Measurements from ENCODE around the gene CD36. TPM values are rescaled to one million over a fixed set of nuclear protein-coding genes. Genes with fewer than 3 reads are reported as not detected.

Gene CD36
- polyA plus RNA-seq, 1 experiment = 0.51 TPM

DNA sequence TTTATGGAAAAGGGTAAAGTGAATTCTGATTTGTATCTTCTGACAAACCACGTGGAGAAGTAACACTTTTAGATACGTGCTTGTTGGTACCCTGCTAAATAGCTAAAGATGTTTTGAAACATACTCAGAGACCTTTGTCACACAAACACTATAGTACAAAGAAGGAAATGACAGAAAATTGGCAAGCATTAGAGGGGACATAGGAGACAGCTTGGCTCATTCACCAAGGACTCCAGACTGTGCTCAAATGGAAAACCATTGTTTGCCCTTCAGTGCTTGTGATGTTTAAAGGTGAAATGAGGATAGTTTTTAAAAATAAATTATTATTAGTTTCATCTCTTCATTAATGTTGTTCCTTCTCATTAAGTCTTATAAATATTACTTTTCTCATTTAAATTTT is 34.0 kb upstream of the CD36 start:
- no peak overlapping the region for H3K27ac ChIP-seq (ENCODE audit: low read depth, low read length)
- ChIA-PET CTCF (interaction anchor here (0.6 kb wide), 1 partner anchor 327 kb away, joined by 3 read pairs; no protein-coding TSS in a partner anchor), POLR2A (no interaction called here)
- no peak overlapping the region for H3K4me3 ChIP-seq (ENCODE audit: low read depth, low read length)
- H3K27me3 ChIP-seq (ENCODE audit: control insufficient read depth, insufficient read depth, low read length) = no peaks in the 10 kb centered on the region
- TF ChIP-seq CTCF (IDR thresholded peaks at IDR 0.05; ENCODE audit: low read depth, low read length) = no peak
- H3K9me3 ChIP-seq (ENCODE audit: control insufficient read depth, insufficient read depth, low read length) = no peaks in the 10 kb centered on the region
- DNase-seq (ENCODE audit: low read depth, low spot score) = no peak

DNA sequence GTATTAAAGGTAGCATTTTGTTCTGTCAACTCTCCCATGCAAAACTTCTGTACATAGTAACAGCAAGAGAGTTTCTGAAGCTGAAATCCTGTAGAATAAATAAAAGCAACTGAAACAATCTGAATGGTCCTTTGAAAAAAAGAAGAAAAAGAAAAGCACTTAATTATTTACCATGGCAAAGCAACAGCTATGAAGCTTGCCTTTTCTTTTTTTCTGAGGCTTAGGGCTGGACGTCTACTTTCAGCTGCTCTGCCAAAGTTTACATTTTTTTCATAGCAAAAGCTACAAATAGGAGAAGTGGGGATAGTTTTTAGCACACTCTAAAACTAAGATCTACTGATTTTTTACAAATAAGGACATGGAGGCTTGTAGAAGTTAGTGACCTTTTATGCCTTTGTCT is 31.3 kb upstream of the CD36 start:
- H3K4me3 ChIP-seq (ENCODE audit: low read depth, low read length) = no peak overlapping the region
- DNase-seq (ENCODE audit: low read depth, low spot score) = no peak
- H3K27ac ChIP-seq (ENCODE audit: low read depth, low read length) = no peak overlapping the region
- H3K9me3 ChIP-seq (ENCODE audit: control insufficient read depth, insufficient read depth, low read length) = no peaks in the 10 kb centered on the region
- ChIA-PET CTCF (interaction anchor here (1.3 to 2.2 kb wide), 2 partner anchors 10 to 65 kb away, joined by 4 to 5 read pairs; no protein-coding TSS in a partner anchor), POLR2A (interaction anchor here (0.6 kb wide), 1 partner anchor 8 kb away, joined by 3 read pairs; no protein-coding TSS in a partner anchor)
- TF ChIP-seq CTCF (IDR thresholded peaks at IDR 0.05; ENCODE audit: low read depth, low read length) = no peak
- H3K27me3 ChIP-seq (ENCODE audit: control insufficient read depth, insufficient read depth, low read length) = no peaks in the 10 kb centered on the region

DNA sequence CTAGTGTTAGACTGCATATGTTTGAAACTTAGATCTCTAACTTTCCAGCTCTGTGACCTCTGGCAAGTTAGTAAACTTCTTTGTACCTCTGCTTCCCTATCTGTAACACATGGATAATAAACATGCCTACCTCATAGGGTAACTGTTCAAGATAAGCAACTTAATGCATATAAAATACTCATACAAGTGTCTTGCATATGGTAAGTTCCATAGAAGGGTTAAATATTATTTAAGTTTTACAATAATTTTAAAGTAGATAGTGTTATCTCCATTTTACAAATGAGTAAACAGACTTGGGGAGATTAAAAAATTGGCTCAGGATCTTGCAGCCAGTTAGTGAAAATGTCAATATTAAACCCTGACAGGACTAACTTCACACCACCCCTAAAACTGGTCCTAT is 30.1 kb upstream of the CD36 start:
- Histone ChIP-seq H3K27me3 (ENCODE audit: control insufficient read depth, insufficient read depth, low read length) (no peaks in the 10 kb centered on the region), H3K9me3 (ENCODE audit: control insufficient read depth, insufficient read depth, low read length) (no peaks in the 10 kb centered on the region), H3K27ac (ENCODE audit: low read depth, low read length) (no peak overlapping the region), H3K4me3 (ENCODE audit: low read depth, low read length) (no peak overlapping the region)
- ChIA-PET POLR2A (no interaction called here), CTCF (no interaction called here)
- DNase-seq (ENCODE audit: low read depth, low spot score) = no peak
- no peak for TF ChIP-seq CTCF (IDR thresholded peaks at IDR 0.05; ENCODE audit: low read depth, low read length)

- Histone ChIP-seq H3K27me3 (ENCODE audit: control insufficient read depth, insufficient read depth, low read length) (no peaks in the 10 kb centered on the region), H3K27ac (ENCODE audit: low read depth, low read length) (no peak overlapping the region), H3K4me3 (ENCODE audit: low read depth, low read length) (no peak overlapping the region), H3K9me3 (ENCODE audit: control insufficient read depth, insufficient read depth, low read length) (no peaks in the 10 kb centered on the region)
- POLR2A ChIA-PET = no interaction called here
- no peak for TF ChIP-seq CTCF (IDR thresholded peaks at IDR 0.05; ENCODE audit: low read depth, low read length)
- no peak for DNase-seq (ENCODE audit: low read depth, low spot score)
- CTCF ChIA-PET = interaction anchor here (0.8 kb wide), 1 partner anchor 49 kb away, joined by 3 read pairs; no protein-coding TSS in a partner anchor
These were observed 28.7 kb upstream of the CD36 start for GRCh38 chr7:80609751-80610150.

GRCh38 chr7:80611353-80611752 is 27.1 kb upstream of the CD36 start:
- Histone ChIP-seq H3K4me3 (ENCODE audit: low read depth, low read length) (no peak overlapping the region), H3K27ac (ENCODE audit: low read depth, low read length) (no peak overlapping the region), H3K27me3 (ENCODE audit: control insufficient read depth, insufficient read depth, low read length) (no peaks in the 10 kb centered on the region), H3K9me3 (ENCODE audit: control insufficient read depth, insufficient read depth, low read length) (no peaks in the 10 kb centered on the region)
- DNase-seq (ENCODE audit: low read depth, low spot score) = no peak
- TF ChIP-seq CTCF (IDR thresholded peaks at IDR 0.05; ENCODE audit: low read depth, low read length) = no peak
- POLR2A ChIA-PET = no interaction called here
- CTCF ChIA-PET = no interaction called here
